GM18861 (cell line): ENCODE data around the gene PARD3.

Source experiments
- ATAC-seq: cut with Tn5 transposase; IDR thresholded peaks from one replicate; pipeline ENCODE4 v1.9.1; 2021; ENCODE audit not compliant: unreplicated experiment

The PARD3 gene

DNA sequence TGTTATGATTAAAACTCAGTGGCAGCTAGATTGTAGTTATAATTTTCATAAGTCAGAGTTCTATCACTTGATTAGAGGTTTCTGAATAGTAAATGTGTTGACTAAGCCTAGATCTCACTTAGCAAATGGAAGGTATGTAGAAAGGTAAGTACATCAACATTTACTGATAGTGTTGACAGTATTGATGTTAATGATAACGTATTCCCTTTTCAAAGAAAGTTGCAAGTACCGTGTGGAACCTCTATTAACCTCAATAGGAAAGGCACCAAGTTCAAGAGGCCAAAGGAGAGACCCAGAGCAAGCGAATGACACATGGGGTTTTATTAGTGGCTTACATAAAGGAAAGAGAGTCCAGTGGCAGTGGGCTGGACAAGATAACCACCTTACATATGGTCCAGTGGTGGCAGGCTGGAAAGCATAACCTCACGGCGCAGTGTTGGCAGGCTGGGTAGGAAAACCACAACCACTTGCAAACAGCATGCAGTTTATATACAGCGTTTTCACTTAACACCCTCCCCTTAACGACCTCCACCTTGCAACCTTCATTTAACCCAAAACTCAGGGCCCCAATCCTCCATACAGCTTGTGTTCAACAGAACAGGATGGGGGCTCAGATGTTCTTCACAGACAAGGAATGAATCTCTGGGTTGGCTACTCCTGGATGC is 611.0 kb downstream of the PARD3 start:
- no peak for ATAC-seq

DNA sequence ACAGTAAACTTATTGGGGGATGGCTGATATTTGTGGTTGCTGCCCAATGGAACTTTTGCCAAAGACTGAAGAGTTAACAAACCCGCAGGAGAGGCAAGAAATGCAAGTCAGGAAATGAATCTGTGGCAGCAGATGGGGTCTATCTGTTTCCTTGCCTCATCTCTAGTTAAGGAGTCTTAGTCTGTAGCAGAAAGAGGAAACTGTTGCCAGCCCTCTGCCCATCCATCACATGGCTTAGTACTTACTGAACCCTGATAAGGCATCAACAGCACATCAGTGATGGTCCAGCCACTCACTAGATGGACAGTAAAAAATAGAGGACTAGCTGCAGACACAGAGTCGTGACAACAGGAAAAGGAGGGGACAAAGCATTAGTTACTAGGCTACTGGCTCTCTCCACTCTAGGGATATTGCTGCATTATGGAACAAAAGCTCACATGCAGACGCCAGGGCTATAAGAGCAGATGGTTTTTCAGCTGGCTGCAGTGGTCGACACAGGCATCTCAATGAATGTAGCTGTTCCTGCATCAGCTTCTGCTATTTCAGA is 614.7 kb downstream of the PARD3 start:
- ATAC-seq = no peak

DNA sequence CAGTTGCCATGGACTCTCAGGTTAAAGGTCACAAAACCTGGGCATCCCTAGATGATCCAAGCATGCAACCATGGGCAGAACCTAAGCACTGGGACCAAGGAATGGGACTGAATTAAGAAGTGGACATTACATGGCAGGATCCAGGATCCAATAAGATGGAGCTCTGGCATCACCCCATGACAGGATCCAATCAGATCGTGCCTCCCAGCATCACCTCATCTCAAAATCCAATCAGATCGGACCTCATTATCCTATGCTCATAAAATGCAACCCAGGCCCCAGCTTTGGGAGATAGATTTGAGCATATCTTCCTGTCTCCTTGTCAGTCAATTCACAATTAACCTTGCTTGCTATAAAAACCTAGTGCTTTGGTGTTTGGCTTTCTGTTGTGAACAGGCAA is 616.1 kb downstream of the PARD3 start:
- ATAC-seq = no peak

- ATAC-seq = no peak
These were observed 619.0 kb downstream of the PARD3 start for GRCh38 chr10:34196058-34196433.

- no peak for ATAC-seq
These were observed 619.6 kb downstream of the PARD3 start for GRCh38 chr10:34195364-34196057.

- ATAC-seq = no peak
These were observed 621.0 kb downstream of the PARD3 start for GRCh38 chr10:34193931-34194626.

- ATAC-seq = no peak
These were observed 622.5 kb downstream of the PARD3 start for GRCh38 chr10:34192646-34193045.

- ATAC-seq = no peak
These were observed 623.7 kb downstream of the PARD3 start for GRCh38 chr10:34191406-34191805.

DNA sequence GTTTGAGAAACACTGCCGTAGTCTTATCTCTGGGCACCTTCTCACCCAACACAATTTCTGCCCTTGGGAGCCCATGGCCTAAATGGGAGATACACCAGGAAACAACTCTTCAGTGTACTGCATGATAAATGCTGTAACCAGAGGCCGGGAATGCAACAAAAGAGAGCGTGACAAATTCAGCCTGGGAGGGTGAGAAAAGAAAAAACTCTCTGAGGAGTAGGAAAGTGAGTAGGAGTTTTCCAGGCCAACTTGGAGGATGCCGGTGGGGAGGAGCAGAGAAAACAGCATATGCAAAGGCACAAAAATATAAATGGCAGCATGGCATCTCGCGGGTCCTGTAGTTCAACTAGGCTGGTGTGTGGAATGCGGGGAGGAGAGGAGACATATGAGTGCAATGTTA is 624.5 kb downstream of the PARD3 start:
- no peak for ATAC-seq

DNA sequence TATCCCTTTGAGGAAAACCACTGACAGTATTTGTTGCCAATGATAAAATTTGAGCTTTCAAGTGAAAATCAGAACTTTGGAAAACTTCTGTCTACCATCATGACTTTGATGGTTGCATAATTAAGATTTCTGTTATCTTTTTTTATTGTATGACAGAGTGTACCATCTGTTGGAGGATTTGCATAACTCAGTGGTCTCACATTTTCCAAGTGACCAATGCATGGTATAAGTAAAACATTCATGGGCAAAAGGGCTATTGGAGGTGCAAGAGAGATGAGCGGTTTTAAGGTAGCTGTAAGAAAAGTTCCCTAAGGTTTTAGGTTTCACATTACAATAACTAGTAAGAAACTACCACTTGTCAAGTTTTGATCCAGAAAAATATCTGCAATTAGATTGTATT is 625.3 kb downstream of the PARD3 start:
- no peak for ATAC-seq

DNA sequence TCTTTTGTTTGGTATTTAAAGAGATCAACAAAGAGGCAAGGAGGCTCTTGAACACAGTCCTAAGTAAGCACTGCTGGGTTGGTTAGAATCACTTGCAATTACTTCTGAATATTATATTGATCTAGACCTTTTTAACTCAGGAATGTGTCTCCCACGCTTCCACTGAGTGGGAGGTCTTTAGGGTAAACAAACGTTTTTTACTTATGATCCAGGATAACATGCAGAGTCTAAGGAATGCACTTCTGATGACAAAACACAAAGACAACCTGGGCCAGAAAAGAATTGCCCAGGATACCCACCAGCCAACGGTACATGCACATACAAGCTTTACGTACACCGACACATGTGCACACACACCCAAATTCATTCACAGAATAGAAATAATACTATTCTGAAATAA is 626.9 kb downstream of the PARD3 start:
- no peak for ATAC-seq

DNA sequence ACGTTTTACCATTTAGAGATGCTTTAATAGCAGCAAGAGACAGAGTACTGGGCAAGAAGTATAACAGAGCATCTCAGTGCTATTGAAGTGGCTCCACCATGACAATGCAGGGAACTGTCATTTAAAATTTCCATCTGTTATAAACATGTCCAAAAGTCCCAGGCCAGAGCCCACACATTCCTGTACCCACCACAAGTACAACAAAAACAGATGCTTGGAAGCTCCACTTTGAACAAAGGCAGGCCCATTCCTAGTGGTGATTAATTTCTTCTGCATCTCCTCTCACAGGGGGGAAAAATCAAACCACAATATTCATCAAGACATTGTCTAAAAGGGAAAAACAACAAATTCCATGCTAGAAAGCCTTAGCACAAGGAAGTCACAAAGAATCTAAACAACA is 627.9 kb downstream of the PARD3 start:
- ATAC-seq = no peak

DNA sequence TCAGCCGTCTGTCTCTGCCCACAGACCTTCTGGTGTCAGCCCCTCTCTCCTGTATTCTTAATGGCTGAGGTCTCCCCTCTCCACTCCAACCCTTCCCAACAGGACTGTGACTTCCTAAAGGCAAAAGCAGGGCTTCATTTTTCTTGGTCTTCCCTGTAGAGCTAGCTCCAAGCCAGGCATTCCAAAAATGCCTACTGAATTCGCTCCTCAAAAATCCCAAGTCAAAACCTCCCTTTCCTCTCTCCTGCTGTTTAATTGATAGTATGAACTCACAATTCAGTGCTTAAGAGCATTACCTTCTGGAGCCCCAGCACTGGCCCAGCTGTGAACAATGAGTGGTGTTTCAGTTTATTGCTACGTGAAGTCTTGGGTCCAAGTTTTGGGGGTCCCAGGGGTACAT is 628.4 kb downstream of the PARD3 start:
- ATAC-seq = no peak

- no peak for ATAC-seq
These were observed 629.1 kb downstream of the PARD3 start for GRCh38 chr10:34185998-34186397.

DNA sequence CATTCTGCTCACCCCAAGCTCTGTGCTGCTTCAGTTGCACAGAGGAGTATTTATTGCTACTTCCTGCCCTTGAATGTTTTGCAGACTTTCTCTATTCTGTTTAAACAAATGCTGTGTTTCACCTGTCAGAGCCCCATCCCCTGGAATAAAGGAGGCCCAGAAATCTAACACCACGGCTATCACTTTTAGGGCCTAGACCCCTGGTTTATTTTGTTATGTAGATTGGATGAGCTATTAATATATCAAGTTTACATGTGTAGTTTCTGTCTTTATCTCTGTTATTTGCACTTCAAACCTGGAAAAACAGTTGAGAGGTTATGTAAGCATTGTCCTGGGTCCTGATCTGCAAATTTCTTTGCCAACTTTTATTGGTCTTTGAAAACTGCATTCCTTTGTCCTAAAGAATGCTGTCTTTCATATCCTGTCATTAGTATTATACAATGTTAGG is 630.1 kb downstream of the PARD3 start:
- ATAC-seq = no peak

DNA sequence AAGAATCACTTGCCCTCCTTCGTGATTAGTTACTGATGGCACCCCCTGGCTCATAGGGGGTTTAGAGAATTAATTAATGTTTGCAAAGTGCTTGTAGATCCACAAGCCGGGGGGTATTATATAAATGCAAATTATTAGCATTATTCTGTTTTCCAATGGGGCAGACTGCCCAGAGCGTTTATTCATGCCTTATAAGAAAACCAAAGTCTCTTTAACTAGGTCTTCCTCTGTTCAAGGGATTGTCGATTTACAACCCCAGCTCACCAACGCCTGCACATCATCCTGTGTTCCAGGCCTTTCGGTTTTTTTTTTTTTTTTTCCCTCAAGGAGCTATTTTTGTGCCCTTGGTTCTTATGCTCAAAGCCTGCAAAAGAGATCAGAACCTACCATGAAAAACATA is 630.7 kb downstream of the PARD3 start:
- no peak for ATAC-seq

DNA sequence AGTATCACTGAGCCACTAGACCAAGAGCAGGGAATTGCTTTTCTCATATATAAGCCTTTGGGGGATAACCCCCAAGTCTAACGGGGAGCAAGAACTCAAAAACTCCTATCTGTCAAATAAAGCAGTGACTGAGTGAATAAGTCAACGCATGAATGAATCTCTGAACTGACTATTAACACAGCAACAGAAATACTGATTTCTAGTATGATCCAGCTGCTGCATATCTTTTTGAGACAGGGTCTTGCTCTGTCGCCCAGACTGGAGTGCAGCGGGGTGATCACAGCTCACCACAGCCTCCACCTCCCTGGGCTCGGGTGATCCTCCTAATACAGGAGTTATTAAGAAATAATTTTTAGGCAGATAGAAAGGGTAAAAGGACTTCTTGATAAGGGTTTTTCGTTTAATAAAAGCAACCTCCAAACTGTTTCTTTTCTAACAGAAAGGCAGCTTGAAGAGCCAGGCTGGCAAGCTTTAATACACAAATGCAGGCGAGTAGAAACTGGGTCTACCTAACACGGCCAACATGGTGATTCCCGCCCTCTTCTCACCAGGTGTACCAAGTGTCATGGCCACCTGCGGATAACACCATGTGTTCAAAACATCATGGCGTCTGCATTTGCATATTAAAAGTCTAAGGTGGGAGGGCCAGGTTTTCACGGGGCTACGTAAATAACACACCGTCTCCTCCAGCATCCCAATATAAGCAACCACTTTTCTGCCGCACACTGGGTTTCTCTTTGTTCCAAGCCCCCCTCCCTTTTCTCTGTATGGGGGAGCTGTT is 631.9 kb downstream of the PARD3 start:
- ATAC-seq = no peak

DNA sequence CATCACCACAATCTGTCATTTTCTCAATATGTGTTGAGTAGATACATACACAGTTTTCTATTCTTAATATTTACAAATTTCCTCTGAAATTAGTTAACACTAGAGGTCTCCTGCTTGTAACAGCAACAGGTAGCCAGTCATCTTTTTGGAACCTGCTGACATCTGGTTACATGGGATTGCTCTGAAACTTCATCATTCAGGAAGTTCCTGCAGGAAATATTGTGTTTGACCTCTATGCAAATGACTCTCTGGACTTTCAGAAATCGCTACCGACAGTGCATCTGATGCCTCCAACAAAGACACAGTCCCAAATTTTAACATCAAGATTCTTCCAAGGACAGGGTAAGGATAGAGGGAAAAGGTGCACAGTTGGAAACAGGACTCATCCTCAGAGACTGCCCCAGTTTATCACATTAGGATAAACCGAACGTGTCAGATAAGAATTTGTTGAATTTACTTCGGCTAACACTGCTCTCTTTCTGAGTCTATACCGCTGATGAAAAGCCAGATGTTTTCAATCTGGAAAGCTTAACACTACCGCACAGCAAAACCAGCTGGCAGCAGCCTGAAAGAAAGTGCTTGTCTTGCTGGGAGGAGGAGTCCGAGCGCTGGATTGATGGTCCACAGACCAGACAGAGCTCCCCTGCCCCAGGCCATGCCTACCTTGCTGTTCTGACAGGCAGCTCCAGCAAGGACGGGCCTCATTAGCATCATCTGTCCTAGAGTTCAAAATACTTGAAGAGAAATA is 633.4 kb downstream of the PARD3 start:
- ATAC-seq = no peak

GRCh38 chr10:34180749-34181148 is 634.3 kb downstream of the PARD3 start:
- no peak for ATAC-seq

DNA sequence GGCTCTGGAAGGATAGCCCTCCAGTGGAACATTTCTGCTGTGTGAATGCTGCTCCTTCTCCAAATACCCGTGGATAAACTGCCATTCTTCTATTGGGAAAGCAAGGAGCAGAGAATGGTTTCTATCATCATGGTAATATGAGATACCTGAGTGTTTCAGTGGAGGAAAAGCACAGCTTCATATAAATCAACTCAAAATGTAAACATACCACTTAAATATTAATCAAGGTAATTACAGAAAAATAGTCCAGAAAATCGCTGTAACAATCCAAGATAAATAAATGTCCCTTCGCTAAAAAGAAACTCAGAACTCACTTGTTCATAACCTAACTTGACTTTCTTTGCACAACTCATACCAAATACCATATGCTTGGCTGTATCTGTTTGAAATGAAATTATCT is 635.8 kb downstream of the PARD3 start:
- ATAC-seq = no peak

- no peak for ATAC-seq
These were observed 636.3 kb downstream of the PARD3 start for GRCh38 chr10:34178756-34179155.
